ENCODE results near the gene CDH1.
A peak's percentile ranks its signal among the peaks of the same experiment; 100 is the strongest.

- TF ChIP-seq POLR2A (IDR thresholded peaks at IDR 0.05; ENCODE audit: low read length) (peak; percentile 85), GATA1 (IDR thresholded peaks at IDR 0.05; ENCODE audit: low read depth, low read length) (no peak)
These were observed 106.6 kb downstream of the CDH1 start, which contains the start of gene TANGO6 for GRCh38 chr16:68843482-68844210.

All from erythroblast (primary cell).